ENCODE data around the gene ALDH9A1.
"Not testable (repeated sequence)": the region's sequence is repeated elsewhere in the genome, so short reads cannot be mapped to it uniquely, and the experiment has no call there.

ALDH9A1 gene

GRCh38 chr1:165686121-165686970, 12.0 kb downstream of the ALDH9A1 start:
- TF ChIP-seq CTCF (IDR thresholded peaks at IDR 0.05; ENCODE audit: low read depth, low read length, missing control alignments), result no peak
- DNase-seq (ENCODE audit: extremely low read depth, low read depth), result no peak
- no peak overlapping the region for H3K4me3 ChIP-seq (replicated peaks; ENCODE audit: low read depth, low read length)

DNA sequence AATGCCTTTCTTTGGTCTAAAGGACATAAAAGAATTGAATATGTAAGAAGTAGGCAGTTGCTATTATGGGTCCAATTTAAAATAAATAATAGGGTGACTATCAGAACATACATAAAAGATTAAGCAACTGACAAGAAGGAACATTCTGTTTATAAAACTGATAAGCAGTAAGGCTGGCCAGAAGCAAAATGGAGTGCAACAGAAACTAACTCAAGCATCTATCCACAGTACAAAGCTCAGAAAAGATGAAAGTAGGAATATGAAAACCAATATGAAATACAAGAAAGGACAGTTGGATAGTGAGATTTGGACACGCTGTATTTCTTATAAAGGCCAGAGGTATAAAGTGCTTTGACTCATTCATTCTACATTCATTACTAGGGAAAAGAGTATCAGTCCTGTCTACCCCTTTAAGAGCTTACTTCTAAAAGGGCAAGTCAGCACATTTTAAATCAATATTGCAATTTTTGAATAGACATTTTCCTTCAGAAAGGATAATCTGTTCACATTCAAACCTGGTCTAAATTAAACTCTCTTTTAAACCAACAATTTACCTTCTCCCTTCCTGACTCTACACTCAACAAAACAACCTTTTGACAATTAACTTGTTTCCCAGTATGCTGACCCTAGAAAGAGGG, 14.4 kb downstream of the ALDH9A1 start:
- no peak for DNase-seq (ENCODE audit: extremely low read depth, low read depth)
- TF ChIP-seq CTCF (IDR thresholded peaks at IDR 0.05; ENCODE audit: low read depth, low read length, missing control alignments), result no peak
- no peak overlapping the region for H3K4me3 ChIP-seq (replicated peaks; ENCODE audit: low read depth, low read length)

DNA sequence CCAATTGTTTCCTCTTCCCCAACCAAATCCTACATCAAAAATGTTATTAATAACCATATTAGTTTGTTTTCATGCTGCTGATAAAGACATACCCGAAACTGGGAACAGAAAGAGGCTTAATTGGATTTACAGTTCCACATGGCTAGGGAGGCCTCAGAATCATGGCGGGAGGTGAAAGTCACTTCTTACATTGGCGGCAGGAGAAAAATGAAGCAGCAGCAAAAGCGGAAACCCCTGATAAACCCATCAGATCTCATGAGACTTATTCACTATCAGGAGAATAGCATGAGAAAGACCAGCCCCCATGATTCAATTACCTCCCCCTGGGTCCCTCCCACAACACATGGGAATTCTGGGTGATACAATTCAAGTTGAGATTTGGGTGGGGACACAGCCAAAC, 17.6 kb downstream of the ALDH9A1 start:
- not testable (repeated sequence) for DNase-seq (ENCODE audit: extremely low read depth, low read depth)

GRCh38 chr1:165680303-165680702, 18.1 kb downstream of the ALDH9A1 start:
- no peak for TF ChIP-seq CTCF (IDR thresholded peaks at IDR 0.05; ENCODE audit: low read depth, low read length, missing control alignments)

More for the DNA sequence above, 17.6 kb downstream of the ALDH9A1 start:
- H3K4me3 ChIP-seq (replicated peaks; ENCODE audit: low read depth, low read length), result not testable (repeated sequence)

DNA sequence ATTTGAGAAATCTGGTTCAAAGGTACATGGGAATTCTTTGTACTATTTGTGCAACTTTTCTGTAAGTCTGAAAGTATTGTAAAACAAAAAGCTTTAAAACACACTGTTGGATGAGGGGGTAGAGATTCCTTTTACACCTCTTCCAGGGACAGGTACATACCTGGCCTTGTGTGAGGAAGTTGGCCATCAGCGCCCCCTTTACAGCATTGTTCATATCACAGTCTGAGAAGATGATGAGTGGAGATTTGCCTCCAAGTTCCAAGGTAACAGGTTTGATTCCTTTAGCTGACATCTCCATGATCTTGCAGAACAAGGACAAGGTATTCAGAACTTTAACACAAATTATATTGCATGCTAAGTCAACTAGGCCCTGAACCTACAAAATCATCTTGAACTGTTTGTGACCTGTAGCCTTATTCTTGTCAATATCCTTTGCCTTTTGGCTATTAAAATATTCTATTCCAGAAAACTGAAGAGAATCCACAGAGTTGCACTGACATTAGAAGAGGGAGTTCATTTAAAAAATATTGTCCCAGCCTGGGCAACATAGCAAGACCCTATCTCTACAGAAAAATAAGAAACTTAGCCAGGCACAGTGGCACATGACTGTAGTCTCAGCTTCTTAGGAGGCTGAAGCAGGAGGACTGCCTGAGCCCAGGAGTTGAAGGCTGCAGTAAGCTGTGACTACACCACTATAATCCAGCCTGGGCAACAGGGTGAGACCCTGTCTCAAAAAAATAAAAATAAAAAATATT, 18.9 kb downstream of the ALDH9A1 start:
- no peak for DNase-seq (ENCODE audit: extremely low read depth, low read depth)
- TF ChIP-seq CTCF (IDR thresholded peaks at IDR 0.05; ENCODE audit: low read depth, low read length, missing control alignments), result no peak
- H3K4me3 ChIP-seq (replicated peaks; ENCODE audit: low read depth, low read length), result no peak overlapping the region

More at GRCh38 chr1:165680303-165680702, 18.1 kb downstream of the ALDH9A1 start:
- no peak for DNase-seq (ENCODE audit: extremely low read depth, low read depth)
- no peak overlapping the region for H3K4me3 ChIP-seq (replicated peaks; ENCODE audit: low read depth, low read length)

DNA sequence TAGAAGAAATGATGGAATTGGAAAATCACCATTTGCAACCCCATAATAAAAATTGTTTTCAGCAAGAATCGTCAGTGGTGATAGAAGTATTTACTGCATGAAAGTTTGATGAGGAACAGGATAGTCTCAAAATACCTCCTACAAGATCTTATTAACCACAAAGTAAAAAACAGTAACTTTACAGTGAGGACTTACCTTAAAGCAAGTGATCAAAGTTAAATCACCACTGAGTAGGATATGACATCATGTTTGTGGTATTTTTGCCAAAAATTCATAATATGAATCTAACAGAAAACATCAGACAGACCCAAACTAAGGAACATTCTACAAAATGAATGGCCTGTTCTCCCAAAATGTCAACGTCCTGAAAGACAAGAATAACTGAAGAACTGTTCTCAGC, 19.9 kb downstream of the ALDH9A1 start:
- DNase-seq (ENCODE audit: extremely low read depth, low read depth), result no peak
- no peak for TF ChIP-seq CTCF (IDR thresholded peaks at IDR 0.05; ENCODE audit: low read depth, low read length, missing control alignments)
- H3K4me3 ChIP-seq (replicated peaks; ENCODE audit: low read depth, low read length), result no peak overlapping the region

GRCh38 chr1:165675794-165676193, 22.6 kb downstream of the ALDH9A1 start:
- TF ChIP-seq CTCF (IDR thresholded peaks at IDR 0.05; ENCODE audit: low read depth, low read length, missing control alignments), result no peak
- no peak overlapping the region for H3K4me3 ChIP-seq (replicated peaks; ENCODE audit: low read depth, low read length)
- no peak for DNase-seq (ENCODE audit: extremely low read depth, low read depth)
